ENCODE measurements around the gene DBX2.
"Not testable (repeated sequence)": the region's sequence is repeated elsewhere in the genome, so short reads cannot be mapped to it uniquely, and the experiment has no call there.

DBX2 gene

GRCh38 chr12:45050751-45051571 lies at the start of gene DBX2:
TSS of gene DBX2 (minus strand) at chr12:45051099. CDS start at chr12:45050927, 172 bp downstream.
- DNase-seq, result no peak

- no peak for DNase-seq
These were observed 47.9 kb upstream of the DBX2 start for GRCh38 chr12:45098766-45099165.

- not testable (repeated sequence) for DNase-seq
These were observed 44.5 kb upstream of the DBX2 start for GRCh38 chr12:45095417-45095816.

- DNase-seq, result no peak
These were observed 42.2 kb upstream of the DBX2 start for GRCh38 chr12:45093051-45093450.

GRCh38 chr12:45089411-45090075 lies 38.6 kb upstream of the DBX2 start:
- DNase-seq, result no peak

GRCh38 chr12:45088608-45089007 lies 37.7 kb upstream of the DBX2 start:
- DNase-seq, result no peak

GRCh38 chr12:45084248-45084647 lies 33.3 kb upstream of the DBX2 start:
- not testable (repeated sequence) for DNase-seq

GRCh38 chr12:45077251-45077650 lies 26.4 kb upstream of the DBX2 start:
- DNase-seq, result no peak

GRCh38 chr12:45076417-45077026 lies 25.6 kb upstream of the DBX2 start:
- no peak for DNase-seq

GRCh38 chr12:45075587-45076282 lies 24.8 kb upstream of the DBX2 start:
- no peak for DNase-seq

- no peak for DNase-seq
These were observed 14.3 kb upstream of the DBX2 start for GRCh38 chr12:45065125-45065626.

- no peak for DNase-seq
These were observed 10.1 kb upstream of the DBX2 start for GRCh38 chr12:45060976-45061375.

- no peak for DNase-seq
These were observed 750 bp upstream of the DBX2 start for GRCh38 chr12:45051572-45052125.

GRCh38 chr12:45049912-45050750 lies 768 bp downstream of the DBX2 start:
- peak; percentile 55 for DNase-seq

- no peak for DNase-seq
These were observed 8.3 kb downstream of the DBX2 start for GRCh38 chr12:45042599-45042998.

GRCh38 chr12:45040977-45041376 lies 9.9 kb downstream of the DBX2 start:
- no peak for DNase-seq

- DNase-seq, result no peak
These were observed 11.1 kb downstream of the DBX2 start for GRCh38 chr12:45039757-45040156.

- DNase-seq, result no peak
These were observed 16.0 kb downstream of the DBX2 start for GRCh38 chr12:45034861-45035265.

GRCh38 chr12:45017916-45018315 lies 33.0 kb downstream of the DBX2 start:
- no peak for DNase-seq

GRCh38 chr12:45014396-45014795 lies 36.5 kb downstream of the DBX2 start:
- DNase-seq, result no peak

- no peak for DNase-seq
These were observed 38.1 kb downstream of the DBX2 start for GRCh38 chr12:45012749-45013148.

GRCh38 chr12:45010059-45010458 lies 40.8 kb downstream of the DBX2 start:
- no peak for DNase-seq

All from activated CD8-positive, alpha-beta memory T cell treated with anti-CD3 and anti-CD28 coated beads for 24 hours (primary cell).